GM12892 (cell line): ENCODE data around the gene LCN1.
"Not testable (repeated sequence)": the region's sequence is repeated elsewhere in the genome, so short reads cannot be mapped to it uniquely, and the experiment has no call there.

Experiments
- DNase-seq: peaks from one replicate; pipeline ENCODE4 v3.0.0; 2011; ENCODE audit not compliant: insufficient read length
- FAIRE-seq: peaks from 2 replicates; lab custom pipeline; 2011; peaks lifted over from hg19 to GRCh38; lab: Jason Lieb, UNC
- POLR2A ChIP-seq: IDR thresholded peaks from 2 replicates; pipeline ENCODE4 v1.6.1; 2011; ENCODE audit warnings: low read depth, low read length, control low read depth
- POLR2AphosphoS5 ChIP-seq: IDR thresholded peaks from 2 replicates; pipeline ENCODE4 v1.6.1; 2011; ENCODE audit warnings: low read depth, low read length, control low read depth
- TAF1 ChIP-seq: IDR thresholded peaks from 2 replicates; pipeline ENCODE4 v1.6.1; 2011; ENCODE audit warnings: low read depth, mild to moderate bottlenecking, control low read depth, low read length, borderline replicate concordance

LCN1 gene

GRCh38 chr9:135547756-135548736 is 26.8 kb downstream of the LCN1 start:
- DNase-seq (no peak), FAIRE-seq (no peak)
- no peak for TF ChIP-seq POLR2AphosphoS5

GRCh38 chr9:135549478-135550343 is 28.5 kb downstream of the LCN1 start:
- not testable (repeated sequence) for FAIRE-seq, DNase-seq

DNA sequence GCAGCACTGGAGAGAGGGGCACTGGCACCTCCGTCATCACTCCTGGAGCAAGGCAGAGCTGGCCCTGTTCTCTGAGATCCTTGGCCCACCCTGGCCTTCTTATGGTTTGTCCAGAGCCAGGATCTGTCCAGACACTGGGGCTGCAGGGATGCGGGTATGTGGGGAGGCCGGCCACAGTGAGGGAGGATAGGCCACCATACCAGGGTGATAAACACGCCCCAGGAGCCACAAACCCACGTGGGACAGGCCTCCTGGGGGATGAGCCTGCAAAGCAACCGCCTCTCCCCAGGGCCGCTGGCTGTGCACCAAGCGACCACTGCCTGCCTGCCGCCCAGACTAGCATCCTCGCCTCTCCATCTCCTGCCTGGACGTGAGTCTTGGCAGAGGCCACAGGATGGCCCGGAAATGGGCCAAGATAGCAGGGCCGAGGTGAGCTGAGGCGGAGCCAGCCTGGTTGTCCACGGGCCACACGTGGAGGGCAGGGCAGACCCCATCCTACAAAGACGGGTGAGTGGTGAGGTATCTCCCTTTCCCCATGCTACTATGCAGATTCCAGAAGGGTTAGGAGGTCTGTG is 29.2 kb downstream of the LCN1 start:
- FAIRE-seq, result no peak
- DNase-seq, result no peak
- TF ChIP-seq POLR2AphosphoS5 (no peak), POLR2A (no peak), TAF1 (no peak)

GRCh38 chr9:135551031-135551430 is 29.8 kb downstream of the LCN1 start:
- DNase-seq (no peak), FAIRE-seq (no peak)
- TF ChIP-seq POLR2A (no peak), POLR2AphosphoS5 (no peak), TAF1 (no peak)

- TF ChIP-seq POLR2AphosphoS5 (no peak), TAF1 (no peak), POLR2A (no peak)
- no peak for FAIRE-seq
- no peak for DNase-seq
These were observed 30.2 kb downstream of the LCN1 start for GRCh38 chr9:135551456-135551855.

DNA sequence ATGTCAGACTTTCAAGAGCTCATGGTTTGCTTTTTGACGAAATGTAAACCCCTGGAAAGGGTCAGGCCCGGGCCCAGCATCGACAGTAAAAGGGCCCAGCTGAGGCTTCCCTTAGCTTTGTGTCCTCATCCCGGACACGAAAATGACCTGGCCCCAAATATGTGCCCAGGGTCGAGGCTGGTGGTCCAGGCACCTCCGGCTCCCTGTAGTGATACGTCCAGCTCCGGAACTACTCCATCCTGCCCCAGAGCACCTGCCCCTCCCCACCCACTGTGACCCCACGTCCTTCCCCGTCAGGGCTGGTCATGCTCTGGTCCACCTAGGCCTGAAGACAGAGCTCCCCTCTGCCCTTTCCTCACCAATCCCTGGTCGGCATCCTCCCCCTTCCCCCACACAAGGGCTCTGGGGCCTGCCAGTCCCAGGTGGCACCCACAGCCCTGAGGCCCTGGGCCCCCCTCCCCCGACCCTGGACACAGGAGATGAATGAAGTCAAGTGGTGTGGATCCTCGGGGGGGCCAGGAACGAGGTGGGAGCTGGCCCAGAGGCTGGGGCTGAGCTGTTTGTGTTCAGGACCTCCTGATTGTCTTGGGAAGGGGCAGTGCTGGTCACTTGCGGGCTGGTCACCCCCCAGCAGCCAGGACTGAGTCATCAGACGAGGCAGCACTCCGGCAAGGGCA is 30.9 kb downstream of the LCN1 start:
- no peak for DNase-seq
- TF ChIP-seq TAF1 (no peak), POLR2A (no peak), POLR2AphosphoS5 (no peak)
- no peak for FAIRE-seq

GRCh38 chr9:135552698-135553171 is 31.5 kb downstream of the LCN1 start:
- FAIRE-seq, result no peak
- TF ChIP-seq TAF1, result no peak
- TF ChIP-seq POLR2A, result no peak
- no peak for TF ChIP-seq POLR2AphosphoS5
- no peak for DNase-seq

- FAIRE-seq (no peak), DNase-seq (no peak)
- TF ChIP-seq POLR2A (no peak), TAF1 (no peak), POLR2AphosphoS5 (no peak)
These were observed 33.5 kb downstream of the LCN1 start for GRCh38 chr9:135554718-135555117.

DNA sequence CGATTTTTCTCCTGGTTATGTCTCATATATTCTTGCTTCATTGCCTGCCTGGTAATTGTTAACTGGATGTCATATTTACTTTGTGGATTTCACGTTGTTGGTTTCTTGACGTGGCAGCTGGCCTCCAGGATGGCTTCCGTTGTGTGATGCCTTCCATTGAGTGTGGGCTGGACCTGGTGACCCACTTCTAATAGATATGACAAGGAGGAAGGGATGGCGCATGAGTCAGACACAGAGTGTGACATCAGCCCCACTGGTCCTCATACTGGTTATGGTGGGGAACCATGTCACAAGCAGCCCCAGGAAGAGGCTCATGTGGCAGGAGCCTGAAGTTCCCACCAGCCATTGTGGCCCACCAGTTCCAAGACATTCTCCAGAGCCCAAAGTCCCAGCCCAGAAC is 34.0 kb downstream of the LCN1 start:
- no peak for DNase-seq
- no peak for FAIRE-seq

GRCh38 chr9:135555910-135556309 is 34.7 kb downstream of the LCN1 start:
- DNase-seq (no peak), FAIRE-seq (no peak)
- TF ChIP-seq POLR2A (no peak), TAF1 (no peak)

More for the DNA sequence above, 34.0 kb downstream of the LCN1 start:
- TF ChIP-seq TAF1, result no peak
- TF ChIP-seq POLR2AphosphoS5, result no peak
- no peak for TF ChIP-seq POLR2A

DNA sequence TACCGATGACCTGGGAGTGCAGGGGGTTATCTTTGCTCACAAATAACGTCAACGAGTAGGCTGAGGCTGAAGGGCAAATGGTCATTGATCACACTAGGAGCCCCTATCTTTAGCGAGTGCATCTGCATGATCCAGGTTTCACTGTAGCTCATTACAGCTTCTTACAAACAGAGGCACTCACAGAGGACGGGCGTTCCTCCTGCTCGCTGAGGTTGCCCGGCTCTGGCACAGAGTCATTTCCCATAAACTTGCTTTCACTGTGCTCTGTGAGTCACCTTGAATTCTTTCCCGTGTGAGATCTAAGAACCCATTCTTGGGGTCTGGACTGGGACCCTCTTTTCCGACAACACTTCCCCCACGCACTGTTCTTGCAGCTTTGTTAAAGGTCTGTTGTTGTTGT is 38.4 kb downstream of the LCN1 start:
- DNase-seq, result no peak
- FAIRE-seq, result no peak
- TF ChIP-seq POLR2AphosphoS5, result no peak
- no peak for TF ChIP-seq POLR2A
